PC-9 (cell line): ENCODE measurements around the gene CXCL10. TPM values are rescaled to one million over a fixed set of nuclear protein-coding genes. Genes with fewer than 3 reads are reported as not detected.
"Not testable (repeated sequence)": the region's sequence is repeated elsewhere in the genome, so short reads cannot be mapped to it uniquely, and the experiment has no call there.

Experiments used
- BruUV-seq: library from RNA; stranded (reverse); fragments of 400-500 nt; replicated peaks from 2 replicates; lab custom pipeline; 2021; lab: Mats Ljungman, UMichigan
- CTCF ChIA-PET: fragments of 300-600 bp; sonication (Branson Sonifier 250); formaldehyde crosslinking; loops from one replicate; lab custom pipeline; 2022; ENCODE audit warnings: antibody characterized with exemption; lab: Charles Lee
- POLR2A ChIA-PET: fragments of 300-600 bp; sonication (Branson Sonifier 250); formaldehyde crosslinking; loops from one replicate; lab custom pipeline; 2022; ENCODE audit warnings: antibody characterized with exemption; ENCODE audit not compliant: unreplicated experiment; lab: Charles Lee
- DNase-seq, 2 experiments: peaks; one replicate each; pipeline versions ENCODE4 v3.0.0 to v3.0.0-alpha.2; 2015 to 2022; ENCODE audit warnings: mixed read lengths in 1 of 2
- H2AFZ ChIP-seq: fragments of 200-600 bp; sonication (generic); 2 replicates; pipeline ENCODE4 v1.8.1; 2017; ENCODE audit warnings: antibody characterized with exemption
- H3F3A ChIP-seq: fragments of 200-600 bp; sonication (generic); 2 replicates; pipeline ENCODE4 v1.8.1; 2017; ENCODE audit warnings: antibody characterized with exemption, mild to moderate bottlenecking, low read depth; ENCODE audit not compliant: insufficient read depth
- H3K27ac ChIP-seq: fragments of 200-600 bp; sonication (generic); 2 replicates; pipeline ENCODE4 v1.6.1; 2016; ENCODE audit warnings: mixed run types
- H3K27me3 ChIP-seq: fragments of 200-600 bp; sonication (generic); 2 replicates; pipeline ENCODE4 v1.6.1; 2016; ENCODE audit warnings: low read depth, mixed run types; ENCODE audit not compliant: insufficient read depth
- H3K36me3 ChIP-seq: fragments of 200-600 bp; sonication (generic); 2 replicates; pipeline ENCODE4 v1.6.1; 2016; ENCODE audit warnings: low read depth, mixed run types
- H3K4me1 ChIP-seq: fragments of 200-600 bp; sonication (generic); replicated peaks from 2 replicates; pipeline ENCODE4 v1.6.1; 2016; ENCODE audit warnings: mixed run types; ENCODE audit not compliant: insufficient read depth
- H3K4me2 ChIP-seq: fragments of 200-600 bp; sonication (generic); 2 replicates; pipeline ENCODE4 v1.6.1; 2017; ENCODE audit warnings: mixed run types
- H3K4me3 ChIP-seq: fragments of 200-600 bp; sonication (generic); 2 replicates; pipeline ENCODE4 v1.6.1; 2016; ENCODE audit warnings: mixed run types
- H3K79me2 ChIP-seq: fragments of 200-600 bp; sonication (generic); 2 replicates; pipeline ENCODE4 v1.6.1; 2017; ENCODE audit warnings: low read depth, mixed run types
- H3K9me2 ChIP-seq: fragments of 200-600 bp; sonication (generic); 2 replicates; pipeline ENCODE4 v1.8.1; 2017; ENCODE audit warnings: mild to moderate bottlenecking; ENCODE audit not compliant: insufficient read depth
- H3K9me3 ChIP-seq: fragments of 200-600 bp; sonication (generic); 2 replicates; pipeline ENCODE4 v1.8.1; 2016; ENCODE audit warnings: low read depth; ENCODE audit not compliant: insufficient read depth
- H4K20me1 ChIP-seq: fragments of 200-600 bp; sonication (generic); 2 replicates; pipeline ENCODE4 v1.8.1; 2017; ENCODE audit not compliant: insufficient read depth
- CTCF ChIP-seq: fragments of 200-600 bp; sonication (generic); conservative IDR thresholded peaks from 2 replicates; pipeline ENCODE4 v1.6.1; 2017; ENCODE audit warnings: mixed run types, antibody characterized with exemption, mild to moderate bottlenecking, moderate library complexity
- EZH2 ChIP-seq: fragments of 200-600 bp; sonication (generic); IDR thresholded peaks from 2 replicates; pipeline ENCODE4 v1.8.0; 2017; ENCODE audit warnings: antibody characterized with exemption, low read depth
- intact Hi-C: fragments of 100-400 bp; cut with micrococcal nuclease; formaldehyde crosslinking; loops from one replicate; pipeline ENCODE4 v1.10.0; 2022; ENCODE audit not compliant: unreplicated experiment
- total RNA-seq: library from RNA; stranded (reverse); gene quantifications from 2 replicates; pipeline ENCODE4 v1.2.3, GENCODE V29; 2021

The CXCL10 gene
- total RNA-seq, 1 experiment from 2014 or later = not detected

GRCh38 chr4:76000279-76000678 is 23.0 kb downstream of the CXCL10 start:
- 0 out of 2 replicates have a peak, but pooled peaks cover 4% of the 10 kb centered on the region for H3K4me1 ChIP-seq
- H4K20me1 ChIP-seq = no peaks in the 10 kb centered on the region
- no peaks in the 10 kb centered on the region for H3K9me3 ChIP-seq
- H3K27me3 ChIP-seq = no peaks in the 10 kb centered on the region
- H3K27ac ChIP-seq = no peak overlapping the region
- H3K36me3 ChIP-seq = no peaks in the 10 kb centered on the region
- no peak overlapping the region for H3K4me2 ChIP-seq
- H3K4me3 ChIP-seq = no peak overlapping the region
- ChIA-PET CTCF (no interaction called here), POLR2A (interaction anchor here (0.5 kb wide), 1 partner anchor 84 kb away, joined by 3 read pairs; no protein-coding TSS in a partner anchor)
- H2AFZ ChIP-seq = no peak overlapping the region
- DNase-seq = no peak
- H3F3A ChIP-seq = no peaks in the 10 kb centered on the region
- no peaks in the 10 kb centered on the region for H3K9me2 ChIP-seq
- BruUV-seq = no TSS peak
- H3K79me2 ChIP-seq = no peaks in the 10 kb centered on the region
- intact Hi-C loops = no loop called here
- TF ChIP-seq CTCF = no peak
- TF ChIP-seq EZH2 = no peak

- CTCF ChIA-PET, BruUV-seq, H3K27me3 ChIP-seq, H3K9me2 ChIP-seq, H3K9me3 ChIP-seq, H3K4me2 ChIP-seq, H3K4me3 ChIP-seq, DNase-seq, H3K79me2 ChIP-seq, H3F3A ChIP-seq, H3K4me1 ChIP-seq, H2AFZ ChIP-seq, H3K36me3 ChIP-seq, H4K20me1 ChIP-seq, H3K27ac ChIP-seq, POLR2A ChIA-PET: not testable (repeated sequence)
- intact Hi-C loops = loop anchor here (10.0 kb wide), 1 partner anchor 506 kb away; no protein-coding TSS in a partner anchor
Observed at GRCh38 chr4:75998525-75999147, 24.7 kb downstream of the CXCL10 start.

- CTCF ChIA-PET = no interaction called here
- DNase-seq = no peak
- BruUV-seq = no TSS peak
- no peak overlapping the region for H3K4me3 ChIP-seq
- H4K20me1 ChIP-seq = no peaks in the 10 kb centered on the region
- 0 out of 2 replicates have a peak, but pooled peaks cover 4% of the 10 kb centered on the region for H3K4me1 ChIP-seq
- no peak overlapping the region for H2AFZ ChIP-seq
- POLR2A ChIA-PET = no interaction called here
- no peaks in the 10 kb centered on the region for H3K9me3 ChIP-seq
- H3K27ac ChIP-seq = no peak overlapping the region
- H3F3A ChIP-seq = no peaks in the 10 kb centered on the region
- no peaks in the 10 kb centered on the region for H3K27me3 ChIP-seq
- no peaks in the 10 kb centered on the region for H3K79me2 ChIP-seq
- intact Hi-C loops = loop anchor here (10.0 kb wide), 1 partner anchor 507 kb away; no protein-coding TSS in a partner anchor
- no peak overlapping the region for H3K4me2 ChIP-seq
- no peaks in the 10 kb centered on the region for H3K36me3 ChIP-seq
- no peaks in the 10 kb centered on the region for H3K9me2 ChIP-seq
- TF ChIP-seq CTCF = no peak
- TF ChIP-seq EZH2 = no peak
Observed at GRCh38 chr4:75997946-75998345, 25.4 kb downstream of the CXCL10 start.
